GM23248 (cell line): Measurements from ENCODE around the gene TIAL1.

Experiments used
- EZH2 ChIP-seq: fragments of 200-600 bp; sonication (generic); IDR thresholded peaks from 2 replicates; pipeline ENCODE4 v1.6.1; 2018; ENCODE audit warnings: antibody characterized with exemption, mild to moderate bottlenecking; ENCODE audit not compliant: insufficient read depth, poor library complexity, severe bottlenecking
- EZH2phosphoT487 ChIP-seq: fragments of 200-600 bp; sonication (generic); IDR thresholded peaks from 2 replicates; pipeline ENCODE4 v1.6.1; 2018; ENCODE audit warnings: antibody characterized with exemption, moderate library complexity, mild to moderate bottlenecking, low read depth; ENCODE audit not compliant: insufficient read depth

DNA sequence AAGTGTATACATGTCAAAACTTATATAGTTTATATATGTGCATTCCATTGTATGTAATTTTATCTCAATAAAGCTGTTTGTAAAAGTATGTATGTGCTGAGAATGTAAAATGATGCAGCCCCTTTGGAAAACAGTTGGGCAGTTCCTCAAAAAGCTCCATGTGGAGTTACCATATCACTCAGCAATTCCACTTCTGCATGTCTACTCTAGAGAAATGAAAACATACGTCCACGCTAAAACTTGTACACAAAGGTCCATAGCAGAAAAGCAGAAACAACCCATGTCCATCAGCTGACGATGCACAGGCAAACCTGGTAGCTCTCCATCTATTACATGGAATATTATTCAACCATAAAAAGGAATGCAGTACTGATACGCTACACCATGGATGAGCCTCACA is 45.9 kb downstream of the TIAL1 start:
- no peak for TF ChIP-seq EZH2phosphoT487
- no peak for TF ChIP-seq EZH2
